Measurements from ENCODE around the gene PLSCR2.
"Not testable (repeated sequence)": the region's sequence is repeated elsewhere in the genome, so short reads cannot be mapped to it uniquely, and the experiment has no call there.

PLSCR2 gene

GRCh38 chr3:146491303-146491702, 21.9 kb upstream of the PLSCR2 start:
- DNase-seq (ENCODE audit: low read depth, low spot score), result no peak

GRCh38 chr3:146485297-146485696, 15.9 kb upstream of the PLSCR2 start:
- no peak for DNase-seq (ENCODE audit: low read depth, low spot score)

DNA sequence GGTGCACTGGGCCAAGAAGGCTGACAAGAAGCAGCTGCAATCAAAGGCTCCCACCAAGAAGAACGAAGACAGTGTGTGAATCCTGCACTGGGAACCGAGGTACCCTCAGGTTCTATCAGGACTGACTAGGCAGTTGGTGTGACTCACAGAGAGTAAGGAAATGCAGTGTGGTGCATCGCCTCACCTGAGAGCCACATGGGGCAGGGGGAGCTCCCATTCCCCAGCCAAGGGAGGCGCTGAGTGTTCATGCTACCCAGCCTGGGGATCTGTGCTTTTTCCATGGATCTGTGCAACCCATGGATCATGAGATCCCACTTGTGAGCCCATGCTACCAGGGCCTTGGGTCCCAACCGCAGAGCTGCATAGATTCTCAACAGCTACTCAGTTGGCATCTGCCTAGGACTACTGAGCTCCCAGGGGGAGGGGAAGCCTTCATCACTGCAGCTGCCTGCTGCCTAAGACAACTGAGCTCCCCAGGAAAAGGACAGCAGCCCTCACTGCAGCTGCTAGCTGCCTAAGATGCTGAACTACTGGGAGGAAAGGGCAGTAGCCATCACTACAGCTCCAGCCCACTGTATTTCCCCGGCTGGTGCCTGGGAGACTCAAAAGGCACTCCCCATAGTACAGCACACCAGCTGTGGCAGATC, 6.9 kb upstream of the PLSCR2 start:
- DNase-seq (ENCODE audit: low read depth, low spot score), result no peak

GRCh38 chr3:146474976-146475375, 5.6 kb upstream of the PLSCR2 start:
- not testable (repeated sequence) for DNase-seq (ENCODE audit: low read depth, low spot score)

DNA sequence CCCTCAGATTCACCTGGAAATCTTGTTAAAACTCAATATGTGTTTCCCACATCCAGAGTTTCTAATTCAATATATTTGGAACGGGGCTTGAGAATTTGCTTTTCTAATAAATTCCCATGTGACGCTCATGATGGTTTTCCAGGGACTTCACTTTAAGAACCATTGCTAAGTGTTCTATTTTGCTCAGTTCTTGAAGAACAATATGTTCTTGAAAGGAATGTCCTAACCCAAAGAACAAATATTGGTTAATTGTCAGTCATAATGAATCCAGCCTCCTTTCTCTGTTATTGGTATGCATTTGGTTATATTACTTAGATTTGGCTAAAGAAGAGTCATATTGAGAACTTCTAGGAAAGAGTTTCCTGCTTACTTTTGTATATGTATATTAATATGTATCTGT, 4.4 kb upstream of the PLSCR2 start:
- DNase-seq (ENCODE audit: low read depth, low spot score), result no peak

- no peak for DNase-seq (ENCODE audit: low read depth, low spot score)
These were observed 3.2 kb upstream of the PLSCR2 start for GRCh38 chr3:146472611-146473010.

DNA sequence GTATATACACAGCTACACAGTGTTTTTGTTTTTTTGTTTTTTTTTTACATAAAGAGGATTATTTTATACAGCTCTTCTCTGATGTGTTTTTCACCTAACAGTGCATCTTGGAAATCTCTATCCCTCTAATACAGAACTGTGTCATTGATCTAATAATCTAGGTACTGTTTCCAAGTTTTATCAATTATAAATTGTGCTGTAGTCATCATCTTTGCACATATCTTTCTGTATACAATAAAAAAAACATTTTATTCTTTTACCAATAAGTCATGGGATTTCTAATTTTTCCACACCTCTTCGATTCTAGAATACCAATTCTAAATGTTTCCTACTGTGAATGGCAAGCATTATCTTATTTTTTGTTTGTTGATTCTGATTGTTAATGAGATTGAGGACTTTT, 1.7 kb upstream of the PLSCR2 start:
- DNase-seq (ENCODE audit: low read depth, low spot score), result no peak

DNA sequence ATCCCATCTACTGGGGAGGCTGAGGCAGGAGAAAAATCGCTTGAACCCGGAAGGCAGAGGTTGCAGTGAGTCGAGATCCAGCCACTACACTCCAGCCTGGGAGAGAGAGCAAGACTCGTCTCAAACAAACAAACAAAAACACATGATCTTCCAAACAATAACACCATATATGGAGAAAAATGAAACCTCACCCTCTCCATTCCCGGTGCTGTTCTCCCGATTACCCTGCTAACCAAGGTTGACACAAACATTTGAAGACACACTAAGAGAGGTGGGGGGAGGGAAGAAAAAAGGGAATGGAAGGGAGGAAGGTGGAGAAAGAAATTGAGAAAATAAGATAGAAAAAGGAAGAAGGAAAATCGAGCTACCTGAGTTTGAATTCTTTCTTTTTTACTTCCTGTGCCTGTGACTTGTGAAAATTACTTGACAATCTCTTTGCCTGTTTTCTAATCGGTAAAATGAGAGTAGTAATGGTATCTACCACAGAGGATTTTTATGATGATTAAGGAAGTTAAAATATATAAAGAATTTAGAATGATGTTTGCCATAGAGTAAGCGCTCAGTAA, 1.1 kb upstream of the PLSCR2 start:
- DNase-seq (ENCODE audit: low read depth, low spot score), result no peak

DNA sequence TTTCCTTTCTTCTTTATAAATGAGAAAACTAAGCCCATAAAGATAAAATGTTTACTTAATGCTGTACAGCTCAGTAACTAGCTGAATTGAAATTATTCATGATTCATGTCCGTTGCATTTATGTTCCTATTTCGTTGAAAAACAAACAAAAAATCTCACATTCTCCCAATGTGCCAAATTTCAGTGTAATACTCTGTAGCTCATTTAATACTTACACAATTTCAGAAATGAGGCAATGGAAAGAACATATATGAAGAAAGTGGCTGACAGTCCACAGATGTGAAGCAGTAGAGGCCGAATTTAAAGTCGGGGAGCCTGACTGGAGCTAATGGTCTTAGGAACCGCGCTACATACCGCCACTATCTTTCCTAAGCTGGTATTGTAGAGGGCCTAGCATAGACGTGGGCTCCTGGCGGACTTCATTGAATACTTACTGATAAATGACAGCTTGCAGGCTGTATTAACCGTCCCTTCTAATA, 651 bp downstream of the PLSCR2 start:
- no peak for DNase-seq (ENCODE audit: low read depth, low spot score)

- DNase-seq (ENCODE audit: low read depth, low spot score), result no peak
These were observed 1.1 kb downstream of the PLSCR2 start for GRCh38 chr3:146468234-146468633.

DNA sequence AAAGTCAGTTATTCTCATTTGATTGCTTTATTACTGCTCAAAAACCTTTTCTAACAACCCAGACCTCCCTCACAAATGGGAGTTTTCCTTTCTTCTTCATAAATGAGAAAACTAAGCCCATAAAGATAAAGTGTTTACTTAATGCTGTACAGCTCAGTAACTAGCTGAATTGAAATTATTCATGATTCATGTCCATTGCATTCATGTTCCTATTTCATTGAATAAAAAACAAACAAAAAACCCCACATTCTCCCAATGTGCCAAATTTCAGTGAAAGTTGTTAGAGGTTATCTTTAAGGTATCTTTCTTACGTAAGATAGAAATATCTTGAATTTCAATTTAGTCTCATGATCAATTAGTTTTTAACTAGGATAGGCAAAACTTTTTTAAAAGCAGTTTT, 2.8 kb downstream of the PLSCR2 start:
- no peak for DNase-seq (ENCODE audit: low read depth, low spot score)

- DNase-seq (ENCODE audit: low read depth, low spot score), result no peak
These were observed 3.5 kb downstream of the PLSCR2 start for GRCh38 chr3:146465693-146466465.

DNA sequence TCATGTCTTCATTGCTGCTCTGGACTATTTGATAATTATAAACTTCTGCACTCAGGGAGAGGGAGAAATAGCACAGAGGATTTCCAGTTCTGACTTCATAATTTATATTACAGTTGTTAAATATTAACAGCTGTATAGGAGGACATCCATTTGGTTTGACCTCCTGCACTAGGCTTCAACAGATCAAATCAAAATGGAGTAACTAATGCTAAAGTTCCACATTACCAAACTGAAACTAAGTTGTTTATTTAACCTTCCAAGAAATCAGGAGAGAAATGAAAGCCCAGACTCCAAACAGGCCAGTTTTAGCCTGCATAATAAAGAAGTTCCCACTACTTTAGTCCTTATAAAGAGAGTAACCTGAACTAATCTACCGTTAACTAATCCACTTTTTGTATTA, 4.6 kb downstream of the PLSCR2 start:
- no peak for DNase-seq (ENCODE audit: low read depth, low spot score)

GRCh38 chr3:146464005-146464595, 5.3 kb downstream of the PLSCR2 start:
- no peak for DNase-seq (ENCODE audit: low read depth, low spot score)

- DNase-seq (ENCODE audit: low read depth, low spot score), result no peak
These were observed 14.6 kb downstream of the PLSCR2 start for GRCh38 chr3:146454796-146455195.

DNA sequence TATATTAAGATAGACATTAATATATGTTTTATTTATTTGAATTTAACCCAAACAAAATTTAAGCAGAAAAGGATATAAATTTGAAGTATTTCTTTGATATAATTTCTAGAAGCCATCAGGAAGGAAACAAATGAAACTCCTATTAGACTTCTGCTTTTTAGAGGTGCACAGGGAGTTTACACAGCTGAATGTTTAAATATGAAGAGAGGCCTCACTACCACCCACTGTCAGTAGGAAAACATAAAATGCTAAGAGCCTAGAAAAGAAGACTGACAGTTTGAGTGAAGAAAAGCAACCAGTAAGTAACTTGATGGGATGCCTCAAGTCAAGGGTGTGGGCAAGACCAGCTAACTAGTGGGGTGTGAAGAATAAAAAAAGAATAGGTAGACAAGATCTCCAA, 19.7 kb downstream of the PLSCR2 start:
- no peak for DNase-seq (ENCODE audit: low read depth, low spot score)

GRCh38 chr3:146449076-146449475, 20.3 kb downstream of the PLSCR2 start:
- no peak for DNase-seq (ENCODE audit: low read depth, low spot score)

DNA sequence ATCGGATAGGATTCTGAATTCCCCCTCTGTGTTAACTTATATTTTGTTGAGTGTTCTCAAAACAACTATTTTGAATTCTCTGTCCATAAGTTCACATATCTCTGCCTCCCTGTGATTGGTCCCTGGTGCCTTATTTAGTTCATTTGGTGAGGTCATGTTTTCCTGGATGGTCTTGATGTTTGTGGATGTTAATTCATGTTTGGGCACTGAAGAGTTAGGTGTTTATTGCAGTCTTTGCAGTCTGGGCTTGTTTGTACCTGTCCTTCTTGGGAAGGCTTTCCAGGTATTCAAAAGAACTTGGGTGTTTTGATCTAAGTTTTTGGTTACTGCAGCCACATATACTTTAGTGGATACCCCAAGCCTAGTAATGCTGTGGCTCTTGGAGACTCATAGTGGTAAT, 23.3 kb downstream of the PLSCR2 start:
- DNase-seq (ENCODE audit: low read depth, low spot score), result no peak

- DNase-seq (ENCODE audit: low read depth, low spot score), result not testable (repeated sequence)
These were observed 29.1 kb downstream of the PLSCR2 start for GRCh38 chr3:146440310-146440709.

- DNase-seq (ENCODE audit: low read depth, low spot score), result no peak
These were observed 37.3 kb downstream of the PLSCR2 start for GRCh38 chr3:146432066-146432465.

- DNase-seq (ENCODE audit: low read depth, low spot score), result no peak
These were observed 38.1 kb downstream of the PLSCR2 start for GRCh38 chr3:146431240-146431639.

- no peak for DNase-seq (ENCODE audit: low read depth, low spot score)
These were observed 44.0 kb downstream of the PLSCR2 start for GRCh38 chr3:146425341-146425740.
